Fibroblast of villous mesenchyme (primary cell): ENCODE measurements around the gene MBD4. TPM values are rescaled to one million over a fixed set of nuclear protein-coding genes. Genes with fewer than 3 reads are reported as not detected.

Source experiments
- DNase-seq: peaks from one replicate; pipeline ENCODE4 v3.0.0-alpha.2; 2010; ENCODE audit warnings: low read depth
- H3K4me3 ChIP-seq: 2 replicates; pipeline ENCODE4 v1.5.1; 2011; ENCODE audit warnings: low read depth, mild to moderate bottlenecking, low read length
- total RNA-seq: library from RNA; depleted of rRNA; stranded (reverse); fragments of >200 nt; gene quantifications from 2 replicates; pipeline ENCODE4 v1.2.3, GENCODE V29; 2012
- TF ChIP-seq, protein P1 (sequence below): IDR thresholded peaks from 2 replicates; pipeline ENCODE4 v1.5.1; 2012; ENCODE audit warnings: low read depth, mild to moderate bottlenecking, low read length; ENCODE audit not compliant: insufficient read depth

The MBD4 gene
- total RNA-seq, 1 donor, result 32.0 TPM

DNA sequence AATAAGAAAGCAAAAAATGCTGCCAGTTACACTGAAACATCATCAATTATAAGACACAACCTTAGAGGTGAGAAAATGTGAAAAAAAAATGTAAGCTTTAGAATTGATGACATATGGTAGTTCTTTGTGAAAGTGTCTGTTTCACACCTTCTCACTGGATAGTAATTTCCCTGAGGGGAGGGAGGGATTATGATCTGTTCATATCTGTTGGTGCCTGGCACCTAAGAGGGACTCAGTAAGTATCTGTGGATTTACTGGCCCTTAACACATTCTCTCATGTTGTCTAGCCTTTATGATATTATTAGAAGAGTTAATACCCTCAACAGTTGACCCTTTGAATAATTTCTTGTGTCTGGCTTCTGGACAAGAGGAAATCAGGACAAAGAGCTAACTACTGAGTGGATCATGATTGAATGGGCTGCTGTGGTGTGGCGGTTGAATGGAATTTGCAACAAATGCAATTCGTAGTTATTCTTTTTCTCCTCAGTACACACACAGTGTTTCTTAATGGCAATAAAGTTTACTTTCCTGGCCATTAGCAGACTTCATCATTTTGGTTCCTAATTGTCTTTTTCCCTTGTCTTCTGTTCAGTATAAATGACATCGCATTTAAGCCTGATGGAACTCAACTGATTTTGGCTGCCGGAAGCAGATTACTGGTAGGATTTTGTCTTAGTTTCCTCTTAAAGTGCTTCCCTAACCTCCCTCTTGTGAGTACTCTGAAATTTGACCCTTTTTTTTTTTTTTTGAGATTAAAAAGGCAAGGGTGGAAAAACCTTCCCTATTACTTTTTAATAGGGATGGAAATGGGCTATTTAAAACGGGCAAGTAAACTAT lies 9.7 kb upstream of the MBD4 start:
- H3K4me3 ChIP-seq, result no peak overlapping the region
- no peak for DNase-seq
- TF ChIP-seq, protein P1, sequence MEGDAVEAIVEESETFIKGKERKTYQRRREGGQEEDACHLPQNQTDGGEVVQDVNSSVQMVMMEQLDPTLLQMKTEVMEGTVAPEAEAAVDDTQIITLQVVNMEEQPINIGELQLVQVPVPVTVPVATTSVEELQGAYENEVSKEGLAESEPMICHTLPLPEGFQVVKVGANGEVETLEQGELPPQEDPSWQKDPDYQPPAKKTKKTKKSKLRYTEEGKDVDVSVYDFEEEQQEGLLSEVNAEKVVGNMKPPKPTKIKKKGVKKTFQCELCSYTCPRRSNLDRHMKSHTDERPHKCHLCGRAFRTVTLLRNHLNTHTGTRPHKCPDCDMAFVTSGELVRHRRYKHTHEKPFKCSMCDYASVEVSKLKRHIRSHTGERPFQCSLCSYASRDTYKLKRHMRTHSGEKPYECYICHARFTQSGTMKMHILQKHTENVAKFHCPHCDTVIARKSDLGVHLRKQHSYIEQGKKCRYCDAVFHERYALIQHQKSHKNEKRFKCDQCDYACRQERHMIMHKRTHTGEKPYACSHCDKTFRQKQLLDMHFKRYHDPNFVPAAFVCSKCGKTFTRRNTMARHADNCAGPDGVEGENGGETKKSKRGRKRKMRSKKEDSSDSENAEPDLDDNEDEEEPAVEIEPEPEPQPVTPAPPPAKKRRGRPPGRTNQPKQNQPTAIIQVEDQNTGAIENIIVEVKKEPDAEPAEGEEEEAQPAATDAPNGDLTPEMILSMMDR, result no peak

DNA sequence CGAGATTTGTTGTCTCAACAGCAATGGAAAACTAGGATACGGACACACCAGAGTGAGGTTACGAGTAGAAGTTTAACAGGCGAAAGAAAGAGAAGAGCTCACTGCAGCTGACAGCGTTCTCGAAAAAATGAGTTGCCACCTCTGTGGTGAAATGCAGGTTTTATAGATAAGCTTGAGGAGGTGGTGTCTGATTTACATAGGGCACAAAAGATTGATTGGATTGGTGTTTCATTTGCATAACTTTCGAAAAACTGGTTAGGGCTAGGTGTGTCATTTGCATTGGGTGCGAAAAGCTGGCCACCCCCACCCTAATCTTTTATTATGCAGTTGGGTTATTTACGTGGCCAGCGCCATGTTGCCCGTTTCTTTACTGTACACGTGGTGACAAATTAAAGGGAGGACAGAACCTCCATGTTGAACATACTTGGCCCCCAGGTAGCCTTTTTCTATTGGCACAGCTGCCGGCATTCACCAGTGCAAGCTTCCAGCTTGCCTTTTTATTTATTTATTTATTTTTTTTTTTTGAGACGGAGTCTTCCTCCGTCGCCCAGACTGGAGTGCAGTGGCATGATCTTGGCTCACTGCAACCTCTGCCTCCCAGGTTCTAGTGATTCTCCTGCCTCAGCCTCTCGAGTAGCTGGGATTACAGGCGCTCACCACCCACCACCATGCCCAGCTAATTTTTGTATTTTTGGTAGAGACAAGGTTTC lies 8.6 kb upstream of the MBD4 start:
- DNase-seq, result no peak
- TF ChIP-seq, protein P1, result no peak

DNA sequence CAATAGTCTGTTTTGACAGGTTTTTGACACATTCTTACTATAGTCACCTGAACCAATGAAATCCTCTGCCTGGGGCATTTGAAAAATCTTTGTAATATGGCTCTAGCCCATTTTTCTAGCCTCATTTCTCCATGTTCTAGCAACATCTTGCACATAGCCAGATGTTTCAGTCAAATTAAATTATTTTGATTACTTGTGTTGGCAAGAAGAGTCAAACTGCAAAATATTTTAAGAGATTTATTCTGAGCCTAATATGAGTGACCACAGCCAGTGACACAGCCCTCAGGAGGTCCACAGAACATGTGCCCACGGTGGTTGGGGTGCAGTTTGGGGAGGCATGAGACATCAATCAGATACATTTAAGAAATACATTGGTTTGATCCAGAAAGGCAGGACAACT lies 7.2 kb upstream of the MBD4 start:
- no peak for DNase-seq
- TF ChIP-seq, protein P1, result no peak

More for the DNA sequence above, 8.6 kb upstream of the MBD4 start:
- no peak overlapping the region for H3K4me3 ChIP-seq

DNA sequence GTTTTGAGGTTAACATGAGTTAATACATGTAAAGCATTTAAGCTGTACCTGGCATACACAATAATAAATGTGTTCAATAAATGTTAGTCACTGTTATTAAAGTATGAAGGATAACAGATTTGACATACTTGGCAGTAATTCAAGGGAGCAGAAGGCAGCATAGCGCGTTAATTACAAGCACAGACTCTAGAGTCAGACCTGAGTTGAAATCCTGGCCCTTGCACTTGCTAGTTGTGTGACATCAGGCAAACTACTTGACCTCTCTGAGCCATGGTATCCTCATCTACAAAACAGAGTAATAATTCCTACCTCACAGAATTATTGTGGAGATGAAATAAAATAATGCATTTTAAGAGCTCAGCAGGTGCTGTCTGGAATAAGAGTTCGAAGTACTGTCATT lies 5.7 kb upstream of the MBD4 start:
- no peak for DNase-seq
- TF ChIP-seq, protein P1, result no peak
- H3K4me3 ChIP-seq, result no peak overlapping the region

More for the DNA sequence above, 7.2 kb upstream of the MBD4 start:
- no peak overlapping the region for H3K4me3 ChIP-seq

DNA sequence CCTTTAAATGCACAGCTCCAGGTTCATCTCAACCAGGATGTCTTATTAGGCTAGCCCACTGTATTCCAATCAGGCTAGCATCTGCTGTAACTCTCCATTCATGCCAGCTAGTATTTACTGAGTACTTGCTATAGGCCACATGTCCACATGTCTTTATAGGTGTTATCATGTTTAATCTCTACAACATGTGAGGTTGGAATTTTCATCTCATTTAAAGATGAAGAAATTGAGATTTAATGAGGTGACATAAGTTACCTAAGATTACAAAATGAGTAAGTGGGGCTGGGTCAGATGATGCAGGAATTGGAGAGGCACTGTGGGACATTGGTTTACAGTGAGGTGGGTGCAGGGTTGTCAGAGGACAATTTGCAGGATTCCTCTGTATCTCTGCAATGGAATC lies 3.2 kb upstream of the MBD4 start:
- no peak for DNase-seq
- H3K4me3 ChIP-seq, result no peak overlapping the region
- TF ChIP-seq, protein P1, result no peak

DNA sequence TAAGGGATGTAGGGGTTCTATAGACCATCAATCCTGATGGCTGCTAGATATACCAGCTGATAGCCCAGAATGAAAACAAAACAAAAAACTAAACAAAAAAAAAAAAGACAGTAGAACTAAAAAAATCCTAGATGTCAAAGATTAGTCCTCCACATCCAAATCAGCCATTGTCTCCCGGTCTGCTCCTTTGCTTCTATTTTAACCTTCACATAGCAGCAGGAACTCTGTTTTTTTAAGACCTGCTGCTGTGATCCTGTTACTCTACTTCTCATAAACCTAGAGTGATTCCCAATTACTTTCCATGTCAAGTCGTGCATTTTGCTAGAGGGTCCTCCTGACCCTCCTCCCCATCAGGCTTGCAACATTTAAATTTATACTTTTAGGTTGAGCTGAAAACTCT lies 2.7 kb upstream of the MBD4 start:
- no peak overlapping the region for H3K4me3 ChIP-seq
- TF ChIP-seq, protein P1, result no peak
- no peak for DNase-seq
